K562 (cell line): ENCODE data around the gene PEX6. TPM values are rescaled to one million over a fixed set of nuclear protein-coding genes. Genes with fewer than 3 reads are reported as not detected.
A peak's percentile ranks its signal among the peaks of the same experiment; 100 is the strongest.

ENCODE experiments used
- ELF2 ChIP-seq: fragments of 250-450 bp; sonication (Bioruptor Pico); IDR thresholded peaks from 2 replicates; pipeline ENCODE4 v1.5.0; 2021; ENCODE audit warnings: mild to moderate bottlenecking
- KDM5B ChIP-seq: fragments of 200-600 bp; sonication (generic); IDR thresholded peaks from 2 replicates; pipeline ENCODE4 v1.6.1; 2012; ENCODE audit warnings: low read depth, mild to moderate bottlenecking, moderate library complexity, low read length, control low read depth, inconsistent platforms; ENCODE audit not compliant: insufficient replicate concordance
- RFX1 ChIP-seq: fragments of 450-650 bp; IDR thresholded peaks from 2 replicates; pipeline ENCODE4 v1.6.1; 2016; ENCODE audit warnings: mild to moderate bottlenecking, moderate library complexity
- SMAD1 ChIP-seq: fragments of 150-350 bp; IDR thresholded peaks from 2 replicates; pipeline ENCODE4 v1.6.1; 2014; ENCODE audit warnings: low read length, low read depth; ENCODE audit not compliant: partially characterized antibody
- TAF7 ChIP-seq: fragments of 450-650 bp; IDR thresholded peaks from 2 replicates; pipeline ENCODE4 v1.6.1; 2016; ENCODE audit warnings: missing genetic modification characterization, missing compliant biosample characterization
- ZNF212 ChIP-seq: fragments of 450-650 bp; formaldehyde crosslinking; IDR thresholded peaks from 2 replicates; pipeline ENCODE4 v1.4.0; 2020; ENCODE audit warnings: mild to moderate bottlenecking
- ZNF76 ChIP-seq: fragments of 250-450 bp; sonication (Bioruptor Pico); IDR thresholded peaks from 2 replicates; pipeline ENCODE4 v1.4.0; 2020; ENCODE audit warnings: mild to moderate bottlenecking, moderate library complexity, borderline replicate concordance
- polyA plus RNA-seq, 8 experiments: library from polyadenylated mRNA; depleted of rRNA in 4 of 8; stranded (reverse) in 5 of 8; unstranded in 3 of 8; fragments of >200 nt; fragmentation: Nextera tagmentation in 2 of 8; fragmentation: Illumina TruSeq in 1 of 8; extraction: Ambion mirVana in 2 of 8; extraction: Trizol in 1 of 8; gene quantifications; 2 replicates each; pipeline versions ENCODE4 v1.2.1 to v1.2.3, GENCODE V29; 2011 to 2014; ENCODE audit warnings: inconsistent platforms in 1 of 8, missing spikeins in 1 of 8
- total RNA-seq, 7 experiments: library from RNA; depleted of rRNA in 6 of 7; stranded (reverse); fragments of >200 nt in 6 of 7; fragmentation: Illumina TruSeq in 2 of 7; extraction: Trizol in 2 of 7; gene quantifications; 2 replicates each; pipeline versions ENCODE4 v1.2.1 to v1.2.3, GENCODE V29; 2011 to 2021; ENCODE audit warnings: low replicate concordance in 1 of 7
- TF ChIP-seq, protein P1 (sequence below): sonication (generic); formaldehyde crosslinking; IDR thresholded peaks from 2 replicates; pipeline ENCODE4 v1.8.0; 2022; ENCODE audit warnings: mild to moderate bottlenecking, missing genetic modification reagents, borderline replicate concordance
- TF ChIP-seq, protein P2 (sequence below): sonication (generic); formaldehyde crosslinking; IDR thresholded peaks from 2 replicates; pipeline ENCODE4 v1.8.0; 2022; ENCODE audit warnings: missing genetic modification reagents, mild to moderate bottlenecking, moderate library complexity, borderline replicate concordance
- TF ChIP-seq, protein P3 (sequence below), 2 experiments: fragments of 450-650 bp in 1 of 2; IDR thresholded peaks; 2 replicates each; pipeline ENCODE4 v1.6.1; 2011 to 2017; ENCODE audit warnings: low read depth in 2 of 2, antibody characterized with exemption in 1 of 2, borderline replicate concordance in 1 of 2, low read length in 1 of 2, mild to moderate bottlenecking in 1 of 2, mixed read lengths in 1 of 2; ENCODE audit not compliant: control insufficient read depth in 1 of 2
- TF ChIP-seq, protein P4 (sequence below): sonication (generic); formaldehyde crosslinking; IDR thresholded peaks from 2 replicates; pipeline ENCODE4 v1.8.0; 2023; ENCODE audit warnings: missing genetic modification reagents, mild to moderate bottlenecking, borderline replicate concordance

Gene PEX6
- total and polyA plus RNA-seq, 9 of the 15 experiments (the other 6 are each of a cell fraction or from before 2014, with no cell fraction given), result 0.17 to 20.8 (median 6.9) TPM

DNA sequence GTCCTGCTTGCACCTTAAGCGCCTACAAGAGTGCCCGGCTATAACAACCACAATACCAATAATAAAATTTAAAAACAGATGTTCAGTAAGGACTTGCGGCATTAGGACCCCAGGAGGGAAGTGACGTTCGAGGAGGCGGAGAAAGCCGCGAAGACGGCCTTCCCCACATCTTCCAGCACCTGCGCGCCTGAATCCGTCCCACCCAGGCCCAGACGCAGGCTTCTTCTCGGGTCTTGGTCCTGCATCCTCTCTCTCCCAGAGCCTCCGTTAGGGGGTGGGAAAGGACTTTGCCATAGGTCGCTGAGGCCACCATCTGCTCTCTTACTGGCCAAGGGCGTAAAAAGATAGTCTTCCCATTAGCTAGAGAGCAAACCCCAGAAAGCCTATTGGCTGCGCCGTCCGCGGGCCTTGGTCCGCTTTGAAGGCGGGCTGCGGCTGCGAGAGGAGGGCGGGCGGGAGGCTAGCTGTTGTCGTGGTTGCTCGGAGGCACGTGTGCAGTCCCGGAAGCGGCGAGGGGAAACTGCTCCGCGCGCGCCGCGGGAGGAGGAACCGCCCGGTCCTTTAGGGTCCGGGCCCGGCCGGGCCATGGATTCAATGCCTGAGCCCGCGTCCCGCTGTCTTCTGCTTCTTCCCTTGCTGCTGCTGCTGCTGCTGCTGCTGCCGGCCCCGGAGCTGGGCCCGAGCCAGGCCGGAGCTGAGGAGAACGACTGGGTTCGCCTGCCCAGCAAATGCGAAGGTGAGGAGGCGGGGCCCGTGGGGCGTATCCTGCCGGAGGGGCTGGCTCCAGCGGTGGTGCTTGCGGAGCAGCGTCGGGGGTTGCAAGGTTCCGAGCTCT lies 49.8 kb downstream of the PEX6 start, which contains the start of gene CNPY3 (continued):
- TF ChIP-seq KDM5B, result no peak
- TF ChIP-seq, protein P1, sequence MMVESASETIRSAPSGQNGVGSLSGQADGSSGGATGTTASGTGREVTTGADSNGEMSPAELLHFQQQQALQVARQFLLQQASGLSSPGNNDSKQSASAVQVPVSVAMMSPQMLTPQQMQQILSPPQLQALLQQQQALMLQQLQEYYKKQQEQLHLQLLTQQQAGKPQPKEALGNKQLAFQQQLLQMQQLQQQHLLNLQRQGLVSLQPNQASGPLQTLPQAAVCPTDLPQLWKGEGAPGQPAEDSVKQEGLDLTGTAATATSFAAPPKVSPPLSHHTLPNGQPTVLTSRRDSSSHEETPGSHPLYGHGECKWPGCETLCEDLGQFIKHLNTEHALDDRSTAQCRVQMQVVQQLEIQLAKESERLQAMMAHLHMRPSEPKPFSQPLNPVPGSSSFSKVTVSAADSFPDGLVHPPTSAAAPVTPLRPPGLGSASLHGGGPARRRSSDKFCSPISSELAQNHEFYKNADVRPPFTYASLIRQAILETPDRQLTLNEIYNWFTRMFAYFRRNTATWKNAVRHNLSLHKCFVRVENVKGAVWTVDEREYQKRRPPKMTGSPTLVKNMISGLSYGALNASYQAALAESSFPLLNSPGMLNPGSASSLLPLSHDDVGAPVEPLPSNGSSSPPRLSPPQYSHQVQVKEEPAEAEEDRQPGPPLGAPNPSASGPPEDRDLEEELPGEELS (CRISPR knock-in tag), result 0 out of 2 replicates have a peak, but pooled peaks have one; percentile 23
- peak; percentile 63 for TF ChIP-seq SMAD1
- TF ChIP-seq ELF2 (CRISPR knock-in tag), result peak; percentile 97
- TF ChIP-seq TAF7, result peak; percentile 58
- TF ChIP-seq, protein P2, sequence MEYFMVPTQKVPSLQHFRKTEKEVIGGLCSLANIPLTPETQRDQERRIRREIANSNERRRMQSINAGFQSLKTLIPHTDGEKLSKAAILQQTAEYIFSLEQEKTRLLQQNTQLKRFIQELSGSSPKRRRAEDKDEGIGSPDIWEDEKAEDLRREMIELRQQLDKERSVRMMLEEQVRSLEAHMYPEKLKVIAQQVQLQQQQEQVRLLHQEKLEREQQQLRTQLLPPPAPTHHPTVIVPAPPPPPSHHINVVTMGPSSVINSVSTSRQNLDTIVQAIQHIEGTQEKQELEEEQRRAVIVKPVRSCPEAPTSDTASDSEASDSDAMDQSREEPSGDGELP (CRISPR knock-in tag), result peak; percentile 93
- TF ChIP-seq, protein P3, sequence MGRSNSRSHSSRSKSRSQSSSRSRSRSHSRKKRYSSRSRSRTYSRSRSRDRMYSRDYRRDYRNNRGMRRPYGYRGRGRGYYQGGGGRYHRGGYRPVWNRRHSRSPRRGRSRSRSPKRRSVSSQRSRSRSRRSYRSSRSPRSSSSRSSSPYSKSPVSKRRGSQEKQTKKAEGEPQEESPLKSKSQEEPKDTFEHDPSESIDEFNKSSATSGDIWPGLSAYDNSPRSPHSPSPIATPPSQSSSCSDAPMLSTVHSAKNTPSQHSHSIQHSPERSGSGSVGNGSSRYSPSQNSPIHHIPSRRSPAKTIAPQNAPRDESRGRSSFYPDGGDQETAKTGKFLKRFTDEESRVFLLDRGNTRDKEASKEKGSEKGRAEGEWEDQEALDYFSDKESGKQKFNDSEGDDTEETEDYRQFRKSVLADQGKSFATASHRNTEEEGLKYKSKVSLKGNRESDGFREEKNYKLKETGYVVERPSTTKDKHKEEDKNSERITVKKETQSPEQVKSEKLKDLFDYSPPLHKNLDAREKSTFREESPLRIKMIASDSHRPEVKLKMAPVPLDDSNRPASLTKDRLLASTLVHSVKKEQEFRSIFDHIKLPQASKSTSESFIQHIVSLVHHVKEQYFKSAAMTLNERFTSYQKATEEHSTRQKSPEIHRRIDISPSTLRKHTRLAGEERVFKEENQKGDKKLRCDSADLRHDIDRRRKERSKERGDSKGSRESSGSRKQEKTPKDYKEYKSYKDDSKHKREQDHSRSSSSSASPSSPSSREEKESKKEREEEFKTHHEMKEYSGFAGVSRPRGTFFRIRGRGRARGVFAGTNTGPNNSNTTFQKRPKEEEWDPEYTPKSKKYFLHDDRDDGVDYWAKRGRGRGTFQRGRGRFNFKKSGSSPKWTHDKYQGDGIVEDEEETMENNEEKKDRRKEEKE (IDR thresholded peaks at IDR 0.05; ENCODE audit: borderline replicate concordance in 1 of 2, control insufficient read depth in 1 of 2, low read depth in 2 of 2, low read length in 1 of 2), result no peak
- TF ChIP-seq, protein P4, sequence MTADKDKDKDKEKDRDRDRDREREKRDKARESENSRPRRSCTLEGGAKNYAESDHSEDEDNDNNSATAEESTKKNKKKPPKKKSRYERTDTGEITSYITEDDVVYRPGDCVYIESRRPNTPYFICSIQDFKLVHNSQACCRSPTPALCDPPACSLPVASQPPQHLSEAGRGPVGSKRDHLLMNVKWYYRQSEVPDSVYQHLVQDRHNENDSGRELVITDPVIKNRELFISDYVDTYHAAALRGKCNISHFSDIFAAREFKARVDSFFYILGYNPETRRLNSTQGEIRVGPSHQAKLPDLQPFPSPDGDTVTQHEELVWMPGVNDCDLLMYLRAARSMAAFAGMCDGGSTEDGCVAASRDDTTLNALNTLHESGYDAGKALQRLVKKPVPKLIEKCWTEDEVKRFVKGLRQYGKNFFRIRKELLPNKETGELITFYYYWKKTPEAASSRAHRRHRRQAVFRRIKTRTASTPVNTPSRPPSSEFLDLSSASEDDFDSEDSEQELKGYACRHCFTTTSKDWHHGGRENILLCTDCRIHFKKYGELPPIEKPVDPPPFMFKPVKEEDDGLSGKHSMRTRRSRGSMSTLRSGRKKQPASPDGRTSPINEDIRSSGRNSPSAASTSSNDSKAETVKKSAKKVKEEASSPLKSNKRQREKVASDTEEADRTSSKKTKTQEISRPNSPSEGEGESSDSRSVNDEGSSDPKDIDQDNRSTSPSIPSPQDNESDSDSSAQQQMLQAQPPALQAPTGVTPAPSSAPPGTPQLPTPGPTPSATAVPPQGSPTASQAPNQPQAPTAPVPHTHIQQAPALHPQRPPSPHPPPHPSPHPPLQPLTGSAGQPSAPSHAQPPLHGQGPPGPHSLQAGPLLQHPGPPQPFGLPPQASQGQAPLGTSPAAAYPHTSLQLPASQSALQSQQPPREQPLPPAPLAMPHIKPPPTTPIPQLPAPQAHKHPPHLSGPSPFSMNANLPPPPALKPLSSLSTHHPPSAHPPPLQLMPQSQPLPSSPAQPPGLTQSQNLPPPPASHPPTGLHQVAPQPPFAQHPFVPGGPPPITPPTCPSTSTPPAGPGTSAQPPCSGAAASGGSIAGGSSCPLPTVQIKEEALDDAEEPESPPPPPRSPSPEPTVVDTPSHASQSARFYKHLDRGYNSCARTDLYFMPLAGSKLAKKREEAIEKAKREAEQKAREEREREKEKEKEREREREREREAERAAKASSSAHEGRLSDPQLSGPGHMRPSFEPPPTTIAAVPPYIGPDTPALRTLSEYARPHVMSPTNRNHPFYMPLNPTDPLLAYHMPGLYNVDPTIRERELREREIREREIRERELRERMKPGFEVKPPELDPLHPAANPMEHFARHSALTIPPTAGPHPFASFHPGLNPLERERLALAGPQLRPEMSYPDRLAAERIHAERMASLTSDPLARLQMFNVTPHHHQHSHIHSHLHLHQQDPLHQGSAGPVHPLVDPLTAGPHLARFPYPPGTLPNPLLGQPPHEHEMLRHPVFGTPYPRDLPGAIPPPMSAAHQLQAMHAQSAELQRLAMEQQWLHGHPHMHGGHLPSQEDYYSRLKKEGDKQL (CRISPR knock-in tag), result 0 out of 2 replicates have a peak, but pooled peaks have one; percentile 63
- TF ChIP-seq ZNF212 (CRISPR knock-in tag), result no peak
- 0 out of 2 replicates have a peak, but pooled peaks have one; percentile 46 for TF ChIP-seq ZNF76 (CRISPR knock-in tag)
- peak; percentile 74 for TF ChIP-seq RFX1
